Hindlimb muscle (tissue), 1 donor: ENCODE results near the gene YIPF7. TPM values are rescaled to one million over a fixed set of nuclear protein-coding genes. Genes with fewer than 3 reads are reported as not detected.

Experiments used
- DNase-seq: peaks from one replicate; pipeline ENCODE4 v3.0.0-alpha.2; 2013
- polyA plus RNA-seq: library from polyadenylated mRNA; unstranded; fragments of 120-200 nt; gene quantifications from one replicate; pipeline ENCODE4 v1.2.1, GENCODE V29; 2013; ENCODE audit not compliant: insufficient read length

The YIPF7 gene
- polyA plus RNA-seq = 6.6 TPM

- DNase-seq = no peak
Observed at GRCh38 chr4:44651425-44651824, at the start of gene YIPF7. TSS of gene YIPF7 (minus strand) at chr4:44651625. CDS start at chr4:44650100, 1,525 bp downstream.

GRCh38 chr4:44701037-44701436 lies 49.6 kb upstream of the YIPF7 start:
- DNase-seq = no peak

- no peak for DNase-seq
Observed at GRCh38 chr4:44700427-44700826, 49.0 kb upstream of the YIPF7 start.

GRCh38 chr4:44684648-44685047 lies 33.2 kb upstream of the YIPF7 start:
- no peak for DNase-seq

- peak; percentile 5 for DNase-seq
Observed at GRCh38 chr4:44679060-44679459, 27.6 kb upstream of the YIPF7 start.

GRCh38 chr4:44678094-44679041 lies 26.9 kb upstream of the YIPF7 start, which contains the start of gene GUF1:
TSS of gene GUF1 (plus strand) at chr4:44678420. CDS start at chr4:44678623, 203 bp downstream.
- peak; percentile 96 for DNase-seq

- no peak for DNase-seq
Observed at GRCh38 chr4:44675366-44675765, 23.9 kb upstream of the YIPF7 start.

- DNase-seq = no peak
Observed at GRCh38 chr4:44674471-44674870, 23.0 kb upstream of the YIPF7 start.

- no peak for DNase-seq
Observed at GRCh38 chr4:44671636-44672035, 20.2 kb upstream of the YIPF7 start.

- no peak for DNase-seq
Observed at GRCh38 chr4:44670506-44671199, 19.2 kb upstream of the YIPF7 start.

- no peak for DNase-seq
Observed at GRCh38 chr4:44668526-44668925, 17.1 kb upstream of the YIPF7 start.

- no peak for DNase-seq
Observed at GRCh38 chr4:44663539-44664263, 12.3 kb upstream of the YIPF7 start.

GRCh38 chr4:44662623-44663005 lies 11.2 kb upstream of the YIPF7 start:
- DNase-seq = no peak

- DNase-seq = no peak
Observed at GRCh38 chr4:44661940-44662622, 10.7 kb upstream of the YIPF7 start.

- no peak for DNase-seq
Observed at GRCh38 chr4:44660396-44660795, 9.0 kb upstream of the YIPF7 start.

- no peak for DNase-seq
Observed at GRCh38 chr4:44652002-44652401, 577 bp upstream of the YIPF7 start.

GRCh38 chr4:44646151-44646550 lies 5.3 kb downstream of the YIPF7 start:
- DNase-seq = no peak

GRCh38 chr4:44638091-44638490 lies 13.3 kb downstream of the YIPF7 start:
- no peak for DNase-seq

GRCh38 chr4:44632733-44633132 lies 18.7 kb downstream of the YIPF7 start:
- DNase-seq = no peak

GRCh38 chr4:44632089-44632488 lies 19.3 kb downstream of the YIPF7 start:
- no peak for DNase-seq

GRCh38 chr4:44629280-44629866 lies 22.1 kb downstream of the YIPF7 start:
- no peak for DNase-seq

- peak; percentile 64 for DNase-seq
Observed at GRCh38 chr4:44623676-44624075, 27.7 kb downstream of the YIPF7 start.
